Measurements from ENCODE around the gene KRTAP5-7.
"Not testable (repeated sequence)": the region's sequence is repeated elsewhere in the genome, so short reads cannot be mapped to it uniquely, and the experiment has no call there.

KRTAP5-7 gene

GRCh38 chr11:71532036-71532610, 5.1 kb downstream of the KRTAP5-7 start:
- DNase-seq (ENCODE audit: low read depth in 2 of 2): no peak

- not testable (repeated sequence) for DNase-seq (ENCODE audit: low read depth in 2 of 2)
These were observed 7.9 kb downstream of the KRTAP5-7 start for GRCh38 chr11:71534711-71535608.

GRCh38 chr11:71535825-71536224, 8.8 kb downstream of the KRTAP5-7 start:
- DNase-seq (ENCODE audit: low read depth in 2 of 2): no peak

GRCh38 chr11:71537537-71537936, 10.5 kb downstream of the KRTAP5-7 start:
- no peak for DNase-seq (ENCODE audit: low read depth in 2 of 2)

- not testable (repeated sequence) for DNase-seq (ENCODE audit: low read depth in 2 of 2)
These were observed 11.1 kb downstream of the KRTAP5-7 start, which contains the start of gene KRTAP5-8 for GRCh38 chr11:71537977-71538665. KRTAP5-8 (plus strand) TSS chr11:71538025; CDS start chr11:71538056, 31 bp downstream.

- DNase-seq (ENCODE audit: low read depth in 2 of 2): no peak
These were observed 11.6 kb downstream of the KRTAP5-7 start for GRCh38 chr11:71538666-71538990.

GRCh38 chr11:71539017-71539416, 11.9 kb downstream of the KRTAP5-7 start:
- DNase-seq (ENCODE audit: low read depth in 2 of 2): no peak

- DNase-seq (ENCODE audit: low read depth in 2 of 2): not testable (repeated sequence)
These were observed 12.9 kb downstream of the KRTAP5-7 start for GRCh38 chr11:71539971-71540370.

- not testable (repeated sequence) for DNase-seq (ENCODE audit: low read depth in 2 of 2)
These were observed 13.6 kb downstream of the KRTAP5-7 start for GRCh38 chr11:71540521-71541304.

- DNase-seq (ENCODE audit: low read depth in 2 of 2): no peak
These were observed 15.3 kb downstream of the KRTAP5-7 start for GRCh38 chr11:71542382-71542781.

GRCh38 chr11:71542879-71543777, 16.1 kb downstream of the KRTAP5-7 start:
- DNase-seq (ENCODE audit: low read depth in 2 of 2): no peak

- DNase-seq (ENCODE audit: low read depth in 2 of 2): no peak
These were observed 16.8 kb downstream of the KRTAP5-7 start for GRCh38 chr11:71543866-71544265.

- DNase-seq (ENCODE audit: low read depth in 2 of 2): no peak
These were observed 17.6 kb downstream of the KRTAP5-7 start for GRCh38 chr11:71544525-71545214.

GRCh38 chr11:71545405-71545966, 18.4 kb downstream of the KRTAP5-7 start:
- DNase-seq (ENCODE audit: low read depth in 2 of 2): no peak

GRCh38 chr11:71548120-71548519, 21.1 kb downstream of the KRTAP5-7 start, which contains the start of gene KRTAP5-9:
KRTAP5-9 (plus strand) TSS chr11:71548420; CDS start chr11:71548658, 238 bp downstream.
- no peak for DNase-seq (ENCODE audit: low read depth in 2 of 2)

GRCh38 chr11:71548716-71549151, 21.7 kb downstream of the KRTAP5-7 start:
- no peak for DNase-seq (ENCODE audit: low read depth in 2 of 2)

GRCh38 chr11:71551711-71552110, 24.6 kb downstream of the KRTAP5-7 start:
- no peak for DNase-seq (ENCODE audit: low read depth in 2 of 2)

GRCh38 chr11:71554996-71555395, 27.9 kb downstream of the KRTAP5-7 start:
- no peak for DNase-seq (ENCODE audit: low read depth in 2 of 2)

GRCh38 chr11:71555508-71555907, 28.4 kb downstream of the KRTAP5-7 start:
- no peak for DNase-seq (ENCODE audit: low read depth in 2 of 2)

GRCh38 chr11:71556018-71556417, 29.0 kb downstream of the KRTAP5-7 start:
- DNase-seq (ENCODE audit: low read depth in 2 of 2): no peak

Data from stimulated activated CD4-positive, alpha-beta T cell treated with anti-CD3 and anti-CD28 coated beads, Interleukin-1b, Interleukin-23, amount 100 ng/mL, for 4 hours (primary cell).